PC-3 (cell line): ENCODE results near the gene ZNF277.

Experiments used
- CTCF ChIP-seq: fragments of 300-600 bp; sonication (generic); conservative IDR thresholded peaks from 2 replicates; pipeline ENCODE4 v1.5.1; 2017; ENCODE audit warnings: antibody characterized with exemption, low read depth, mild to moderate bottlenecking, low read length
- EZH2 ChIP-seq: fragments of 300-600 bp; sonication (generic); IDR thresholded peaks from one replicate; pipeline ENCODE4 v1.6.1; 2017; ENCODE audit warnings: antibody characterized with exemption, mild to moderate bottlenecking, low read length; ENCODE audit not compliant: unreplicated experiment

DNA sequence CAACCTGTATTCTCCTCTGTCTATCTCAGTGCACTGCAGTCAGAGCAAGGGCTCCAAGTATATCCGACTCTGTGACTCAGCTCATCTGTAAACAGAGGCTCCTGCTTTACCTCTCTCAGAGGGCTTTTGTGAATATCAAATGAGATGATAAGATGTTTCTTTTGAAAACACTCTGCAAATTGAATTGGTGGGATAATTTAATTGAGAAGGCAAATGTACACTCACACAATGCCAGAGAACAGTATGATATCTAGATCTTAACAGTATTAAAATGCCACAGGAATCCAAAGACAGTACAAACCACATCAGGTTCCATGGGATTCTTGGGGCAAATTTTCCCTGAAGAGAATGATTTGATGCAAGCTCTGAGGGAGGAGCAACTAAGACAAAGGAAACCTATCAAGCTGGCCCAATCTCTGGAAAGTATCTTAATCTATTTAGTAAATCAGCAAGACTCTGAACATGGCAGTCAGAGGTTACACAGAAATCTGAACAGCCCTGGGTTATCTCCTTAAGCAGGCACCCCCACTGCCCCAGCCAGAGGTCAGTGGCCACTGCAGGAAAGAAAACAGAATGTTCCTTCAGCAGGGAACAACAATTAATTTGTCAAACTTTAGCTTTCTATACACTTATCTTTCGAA, 46.2 kb upstream of the ZNF277 start:
- TF ChIP-seq CTCF = no peak
- no peak for TF ChIP-seq EZH2
